ENCODE data around the gene MED6. TPM values are rescaled to one million over a fixed set of nuclear protein-coding genes. Genes with fewer than 3 reads are reported as not detected.

Gene MED6
- total RNA-seq, 1 experiment from 2014 or later: 46.3 TPM

DNA sequence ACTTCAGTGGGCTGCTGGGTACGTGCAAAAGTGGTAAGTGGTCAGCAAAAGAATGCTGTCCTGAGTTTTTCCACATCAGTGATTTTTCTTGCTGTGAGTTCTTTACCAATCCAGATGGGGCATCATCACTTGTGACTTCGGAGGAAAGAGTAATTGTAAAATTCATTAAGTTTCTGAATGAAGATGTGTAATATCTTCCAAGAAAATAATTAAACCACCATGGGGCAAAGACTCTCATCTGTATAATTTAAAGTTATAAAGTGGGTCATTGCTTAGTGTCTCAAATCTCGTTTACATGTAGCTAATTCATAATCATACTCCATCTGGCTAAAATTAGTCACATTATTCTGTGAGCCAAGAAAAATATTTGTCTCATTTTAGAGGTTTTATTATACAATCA is 10.8 kb upstream of the MED6 start (continued):
- TF ChIP-seq, protein P1, sequence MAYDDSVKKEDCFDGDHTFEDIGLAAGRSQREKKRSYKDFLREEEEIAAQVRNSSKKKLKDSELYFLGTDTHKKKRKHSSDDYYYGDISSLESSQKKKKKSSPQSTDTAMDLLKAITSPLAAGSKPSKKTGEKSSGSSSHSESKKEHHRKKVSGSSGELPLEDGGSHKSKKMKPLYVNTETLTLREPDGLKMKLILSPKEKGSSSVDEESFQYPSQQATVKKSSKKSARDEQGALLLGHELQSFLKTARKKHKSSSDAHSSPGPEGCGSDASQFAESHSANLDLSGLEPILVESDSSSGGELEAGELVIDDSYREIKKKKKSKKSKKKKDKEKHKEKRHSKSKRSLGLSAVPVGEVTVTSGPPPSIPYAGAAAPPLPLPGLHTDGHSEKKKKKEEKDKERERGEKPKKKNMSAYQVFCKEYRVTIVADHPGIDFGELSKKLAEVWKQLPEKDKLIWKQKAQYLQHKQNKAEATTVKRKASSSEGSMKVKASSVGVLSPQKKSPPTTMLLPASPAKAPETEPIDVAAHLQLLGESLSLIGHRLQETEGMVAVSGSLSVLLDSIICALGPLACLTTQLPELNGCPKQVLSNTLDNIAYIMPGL (CRISPR knock-in tag; IDR thresholded peaks at IDR 0.05): no peak
- no peak for TF ChIP-seq FOXJ3 (CRISPR knock-in tag; IDR thresholded peaks at IDR 0.05; ENCODE audit: borderline replicate concordance)
- TF ChIP-seq, protein P2, sequence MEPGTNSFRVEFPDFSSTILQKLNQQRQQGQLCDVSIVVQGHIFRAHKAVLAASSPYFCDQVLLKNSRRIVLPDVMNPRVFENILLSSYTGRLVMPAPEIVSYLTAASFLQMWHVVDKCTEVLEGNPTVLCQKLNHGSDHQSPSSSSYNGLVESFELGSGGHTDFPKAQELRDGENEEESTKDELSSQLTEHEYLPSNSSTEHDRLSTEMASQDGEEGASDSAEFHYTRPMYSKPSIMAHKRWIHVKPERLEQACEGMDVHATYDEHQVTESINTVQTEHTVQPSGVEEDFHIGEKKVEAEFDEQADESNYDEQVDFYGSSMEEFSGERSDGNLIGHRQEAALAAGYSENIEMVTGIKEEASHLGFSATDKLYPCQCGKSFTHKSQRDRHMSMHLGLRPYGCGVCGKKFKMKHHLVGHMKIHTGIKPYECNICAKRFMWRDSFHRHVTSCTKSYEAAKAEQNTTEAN (CRISPR knock-in tag; IDR thresholded peaks at IDR 0.05): no peak

DNA sequence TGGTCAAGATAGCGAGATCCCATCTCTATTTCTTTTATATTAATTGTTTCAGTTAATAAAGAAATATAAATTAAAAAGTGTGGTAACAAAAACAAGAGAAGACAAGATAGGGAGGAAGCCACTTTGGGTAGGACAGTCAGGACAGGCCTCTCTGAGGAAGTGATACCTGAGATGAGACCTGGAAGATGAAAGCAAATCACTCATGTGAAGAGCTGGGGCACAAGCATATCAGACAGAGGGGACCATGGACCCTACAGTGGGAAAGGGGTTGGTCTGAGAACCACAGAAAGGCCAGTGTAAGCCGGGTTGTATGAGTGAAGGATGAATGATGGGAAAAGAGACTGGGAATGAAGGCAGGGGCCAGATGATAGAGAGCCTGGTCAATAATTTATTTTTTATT is 1.8 kb upstream of the MED6 start:
- no peak overlapping the region for H3K27ac Mint-ChIP-seq
- DNase-seq (ENCODE audit: low spot score): no peak
- TF ChIP-seq ESRRA (CRISPR knock-in tag; IDR thresholded peaks at IDR 0.05; ENCODE audit: borderline replicate concordance) (no peak), EMX1 (CRISPR knock-in tag; IDR thresholded peaks at IDR 0.05) (no peak), ZNF219 (CRISPR knock-in tag; IDR thresholded peaks at IDR 0.05; ENCODE audit: borderline replicate concordance) (no peak), OVOL2 (CRISPR knock-in tag; IDR thresholded peaks at IDR 0.05; ENCODE audit: borderline replicate concordance) (no peak), ZNF263 (CRISPR knock-in tag; IDR thresholded peaks at IDR 0.05; ENCODE audit: low read depth) (no peak)
- TF ChIP-seq, protein P3, sequence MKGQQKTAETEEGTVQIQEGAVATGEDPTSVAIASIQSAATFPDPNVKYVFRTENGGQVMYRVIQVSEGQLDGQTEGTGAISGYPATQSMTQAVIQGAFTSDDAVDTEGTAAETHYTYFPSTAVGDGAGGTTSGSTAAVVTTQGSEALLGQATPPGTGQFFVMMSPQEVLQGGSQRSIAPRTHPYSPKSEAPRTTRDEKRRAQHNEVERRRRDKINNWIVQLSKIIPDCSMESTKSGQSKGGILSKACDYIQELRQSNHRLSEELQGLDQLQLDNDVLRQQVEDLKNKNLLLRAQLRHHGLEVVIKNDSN (CRISPR knock-in tag; IDR thresholded peaks at IDR 0.05): no peak
- TF ChIP-seq, protein P4, sequence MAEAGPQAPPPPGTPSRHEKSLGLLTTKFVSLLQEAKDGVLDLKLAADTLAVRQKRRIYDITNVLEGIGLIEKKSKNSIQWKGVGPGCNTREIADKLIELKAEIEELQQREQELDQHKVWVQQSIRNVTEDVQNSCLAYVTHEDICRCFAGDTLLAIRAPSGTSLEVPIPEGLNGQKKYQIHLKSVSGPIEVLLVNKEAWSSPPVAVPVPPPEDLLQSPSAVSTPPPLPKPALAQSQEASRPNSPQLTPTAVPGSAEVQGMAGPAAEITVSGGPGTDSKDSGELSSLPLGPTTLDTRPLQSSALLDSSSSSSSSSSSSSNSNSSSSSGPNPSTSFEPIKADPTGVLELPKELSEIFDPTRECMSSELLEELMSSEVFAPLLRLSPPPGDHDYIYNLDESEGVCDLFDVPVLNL (CRISPR knock-in tag; IDR thresholded peaks at IDR 0.05; ENCODE audit: borderline replicate concordance, low read depth): no peak
- TF ChIP-seq, protein P5, sequence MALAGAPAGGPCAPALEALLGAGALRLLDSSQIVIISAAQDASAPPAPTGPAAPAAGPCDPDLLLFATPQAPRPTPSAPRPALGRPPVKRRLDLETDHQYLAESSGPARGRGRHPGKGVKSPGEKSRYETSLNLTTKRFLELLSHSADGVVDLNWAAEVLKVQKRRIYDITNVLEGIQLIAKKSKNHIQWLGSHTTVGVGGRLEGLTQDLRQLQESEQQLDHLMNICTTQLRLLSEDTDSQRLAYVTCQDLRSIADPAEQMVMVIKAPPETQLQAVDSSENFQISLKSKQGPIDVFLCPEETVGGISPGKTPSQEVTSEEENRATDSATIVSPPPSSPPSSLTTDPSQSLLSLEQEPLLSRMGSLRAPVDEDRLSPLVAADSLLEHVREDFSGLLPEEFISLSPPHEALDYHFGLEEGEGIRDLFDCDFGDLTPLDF (CRISPR knock-in tag; IDR thresholded peaks at IDR 0.05): no peak
- TF ChIP-seq, protein P6, sequence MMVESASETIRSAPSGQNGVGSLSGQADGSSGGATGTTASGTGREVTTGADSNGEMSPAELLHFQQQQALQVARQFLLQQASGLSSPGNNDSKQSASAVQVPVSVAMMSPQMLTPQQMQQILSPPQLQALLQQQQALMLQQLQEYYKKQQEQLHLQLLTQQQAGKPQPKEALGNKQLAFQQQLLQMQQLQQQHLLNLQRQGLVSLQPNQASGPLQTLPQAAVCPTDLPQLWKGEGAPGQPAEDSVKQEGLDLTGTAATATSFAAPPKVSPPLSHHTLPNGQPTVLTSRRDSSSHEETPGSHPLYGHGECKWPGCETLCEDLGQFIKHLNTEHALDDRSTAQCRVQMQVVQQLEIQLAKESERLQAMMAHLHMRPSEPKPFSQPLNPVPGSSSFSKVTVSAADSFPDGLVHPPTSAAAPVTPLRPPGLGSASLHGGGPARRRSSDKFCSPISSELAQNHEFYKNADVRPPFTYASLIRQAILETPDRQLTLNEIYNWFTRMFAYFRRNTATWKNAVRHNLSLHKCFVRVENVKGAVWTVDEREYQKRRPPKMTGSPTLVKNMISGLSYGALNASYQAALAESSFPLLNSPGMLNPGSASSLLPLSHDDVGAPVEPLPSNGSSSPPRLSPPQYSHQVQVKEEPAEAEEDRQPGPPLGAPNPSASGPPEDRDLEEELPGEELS (CRISPR knock-in tag; IDR thresholded peaks at IDR 0.05): no peak
- TF ChIP-seq, protein P7, sequence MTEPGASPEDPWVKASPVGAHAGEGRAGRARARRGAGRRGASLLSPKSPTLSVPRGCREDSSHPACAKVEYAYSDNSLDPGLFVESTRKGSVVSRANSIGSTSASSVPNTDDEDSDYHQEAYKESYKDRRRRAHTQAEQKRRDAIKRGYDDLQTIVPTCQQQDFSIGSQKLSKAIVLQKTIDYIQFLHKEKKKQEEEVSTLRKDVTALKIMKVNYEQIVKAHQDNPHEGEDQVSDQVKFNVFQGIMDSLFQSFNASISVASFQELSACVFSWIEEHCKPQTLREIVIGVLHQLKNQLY (CRISPR knock-in tag; IDR thresholded peaks at IDR 0.05): no peak
- TF ChIP-seq, protein P8, sequence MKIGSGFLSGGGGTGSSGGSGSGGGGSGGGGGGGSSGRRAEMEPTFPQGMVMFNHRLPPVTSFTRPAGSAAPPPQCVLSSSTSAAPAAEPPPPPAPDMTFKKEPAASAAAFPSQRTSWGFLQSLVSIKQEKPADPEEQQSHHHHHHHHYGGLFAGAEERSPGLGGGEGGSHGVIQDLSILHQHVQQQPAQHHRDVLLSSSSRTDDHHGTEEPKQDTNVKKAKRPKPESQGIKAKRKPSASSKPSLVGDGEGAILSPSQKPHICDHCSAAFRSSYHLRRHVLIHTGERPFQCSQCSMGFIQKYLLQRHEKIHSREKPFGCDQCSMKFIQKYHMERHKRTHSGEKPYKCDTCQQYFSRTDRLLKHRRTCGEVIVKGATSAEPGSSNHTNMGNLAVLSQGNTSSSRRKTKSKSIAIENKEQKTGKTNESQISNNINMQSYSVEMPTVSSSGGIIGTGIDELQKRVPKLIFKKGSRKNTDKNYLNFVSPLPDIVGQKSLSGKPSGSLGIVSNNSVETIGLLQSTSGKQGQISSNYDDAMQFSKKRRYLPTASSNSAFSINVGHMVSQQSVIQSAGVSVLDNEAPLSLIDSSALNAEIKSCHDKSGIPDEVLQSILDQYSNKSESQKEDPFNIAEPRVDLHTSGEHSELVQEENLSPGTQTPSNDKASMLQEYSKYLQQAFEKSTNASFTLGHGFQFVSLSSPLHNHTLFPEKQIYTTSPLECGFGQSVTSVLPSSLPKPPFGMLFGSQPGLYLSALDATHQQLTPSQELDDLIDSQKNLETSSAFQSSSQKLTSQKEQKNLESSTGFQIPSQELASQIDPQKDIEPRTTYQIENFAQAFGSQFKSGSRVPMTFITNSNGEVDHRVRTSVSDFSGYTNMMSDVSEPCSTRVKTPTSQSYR (CRISPR knock-in tag; IDR thresholded peaks at IDR 0.05): no peak
- TF ChIP-seq, protein P2 (CRISPR knock-in tag; IDR thresholded peaks at IDR 0.05): no peak
- TF ChIP-seq, protein P9, sequence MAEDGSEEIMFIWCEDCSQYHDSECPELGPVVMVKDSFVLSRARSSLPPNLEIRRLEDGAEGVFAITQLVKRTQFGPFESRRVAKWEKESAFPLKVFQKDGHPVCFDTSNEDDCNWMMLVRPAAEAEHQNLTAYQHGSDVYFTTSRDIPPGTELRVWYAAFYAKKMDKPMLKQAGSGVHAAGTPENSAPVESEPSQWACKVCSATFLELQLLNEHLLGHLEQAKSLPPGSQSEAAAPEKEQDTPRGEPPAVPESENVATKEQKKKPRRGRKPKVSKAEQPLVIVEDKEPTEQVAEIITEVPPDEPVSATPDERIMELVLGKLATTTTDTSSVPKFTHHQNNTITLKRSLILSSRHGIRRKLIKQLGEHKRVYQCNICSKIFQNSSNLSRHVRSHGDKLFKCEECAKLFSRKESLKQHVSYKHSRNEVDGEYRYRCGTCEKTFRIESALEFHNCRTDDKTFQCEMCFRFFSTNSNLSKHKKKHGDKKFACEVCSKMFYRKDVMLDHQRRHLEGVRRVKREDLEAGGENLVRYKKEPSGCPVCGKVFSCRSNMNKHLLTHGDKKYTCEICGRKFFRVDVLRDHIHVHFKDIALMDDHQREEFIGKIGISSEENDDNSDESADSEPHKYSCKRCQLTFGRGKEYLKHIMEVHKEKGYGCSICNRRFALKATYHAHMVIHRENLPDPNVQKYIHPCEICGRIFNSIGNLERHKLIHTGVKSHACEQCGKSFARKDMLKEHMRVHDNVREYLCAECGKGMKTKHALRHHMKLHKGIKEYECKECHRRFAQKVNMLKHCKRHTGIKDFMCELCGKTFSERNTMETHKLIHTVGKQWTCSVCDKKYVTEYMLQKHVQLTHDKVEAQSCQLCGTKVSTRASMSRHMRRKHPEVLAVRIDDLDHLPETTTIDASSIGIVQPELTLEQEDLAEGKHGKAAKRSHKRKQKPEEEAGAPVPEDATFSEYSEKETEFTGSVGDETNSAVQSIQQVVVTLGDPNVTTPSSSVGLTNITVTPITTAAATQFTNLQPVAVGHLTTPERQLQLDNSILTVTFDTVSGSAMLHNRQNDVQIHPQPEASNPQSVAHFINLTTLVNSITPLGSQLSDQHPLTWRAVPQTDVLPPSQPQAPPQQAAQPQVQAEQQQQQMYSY (CRISPR knock-in tag; IDR thresholded peaks at IDR 0.05): no peak

More for the DNA sequence above, 1.8 kb upstream of the MED6 start:
- peaks cover 5% of the 10 kb centered on the region for H3K27me3 Mint-ChIP-seq (ENCODE audit: low read depth)
- ChIA-PET CTCF (interaction anchor here (1.7 kb wide), 1 partner anchor 111 kb away, joined by 7 read pairs; no protein-coding TSS in a partner anchor), POLR2A (no interaction called here)
- H3K9me3 Mint-ChIP-seq: peaks cover 3% of the 10 kb centered on the region
- peaks cover 7% of the 10 kb centered on the region for H3K36me3 Mint-ChIP-seq
- H3K4me1 Mint-ChIP-seq: peaks cover 15% of the 10 kb centered on the region
- no peak for ATAC-seq
- H3K4me3 Mint-ChIP-seq: no peak overlapping the region

Data from WTC11 (cell line).